K562 (cell line): ENCODE measurements around the gene EML6. TPM values are rescaled to one million over a fixed set of nuclear protein-coding genes. Genes with fewer than 3 reads are reported as not detected.

Experiments used
- L3MBTL2 ChIP-seq: fragments of 450-650 bp; IDR thresholded peaks from 2 replicates; pipeline ENCODE4 v1.6.1; 2016; ENCODE audit warnings: mild to moderate bottlenecking, moderate library complexity
- MTF1 ChIP-seq: fragments of 250-450 bp; sonication (Bioruptor Pico); IDR thresholded peaks from 2 replicates; pipeline ENCODE4 v1.9.0; 2021; ENCODE audit warnings: moderate library complexity, mild to moderate bottlenecking, inconsistent platforms, borderline replicate concordance
- SRSF3 ChIP-seq: fragments of 200-400 bp; formaldehyde crosslinking; IDR thresholded peaks from 2 replicates; pipeline ENCODE4 v1.6.1; 2016; ENCODE audit warnings: mild to moderate bottlenecking, low read length, moderate library complexity; ENCODE audit not compliant: insufficient read depth
- polyA plus RNA-seq, 8 experiments: library from polyadenylated mRNA; depleted of rRNA in 4 of 8; stranded (reverse) in 5 of 8; unstranded in 3 of 8; fragments of >200 nt; fragmentation: Nextera tagmentation in 2 of 8; fragmentation: Illumina TruSeq in 1 of 8; extraction: Ambion mirVana in 2 of 8; extraction: Trizol in 1 of 8; gene quantifications; 2 replicates each; pipeline versions ENCODE4 v1.2.1 to v1.2.3, GENCODE V29; 2011 to 2014; ENCODE audit warnings: inconsistent platforms in 1 of 8, missing spikeins in 1 of 8
- total RNA-seq, 7 experiments: library from RNA; depleted of rRNA in 6 of 7; stranded (reverse); fragments of >200 nt in 6 of 7; fragmentation: Illumina TruSeq in 2 of 7; extraction: Trizol in 2 of 7; gene quantifications; 2 replicates each; pipeline versions ENCODE4 v1.2.1 to v1.2.3, GENCODE V29; 2011 to 2021; ENCODE audit warnings: low replicate concordance in 1 of 7
- TF ChIP-seq, protein P1 (sequence below): fragments of 450-650 bp; IDR thresholded peaks from 2 replicates; pipeline ENCODE4 v1.6.1; 2016; ENCODE audit warnings: borderline replicate concordance
- TF ChIP-seq, protein P2 (sequence below): fragments of 450-650 bp; formaldehyde crosslinking; IDR thresholded peaks from 2 replicates; pipeline ENCODE4 v1.4.0; 2020; ENCODE audit warnings: mild to moderate bottlenecking, moderate library complexity
- TF ChIP-seq, protein P3 (sequence below), 2 experiments: fragments of 450-650 bp; IDR thresholded peaks; 2 replicates each; pipeline ENCODE4 v1.6.1; 2018; ENCODE audit warnings: mild to moderate bottlenecking in 2 of 2, low read depth in 1 of 2; ENCODE audit not compliant: partially characterized antibody in 2 of 2
- TF ChIP-seq, protein P4 (sequence below): sonication (generic); formaldehyde crosslinking; IDR thresholded peaks from 2 replicates; pipeline ENCODE4 v1.8.0; 2023; ENCODE audit warnings: missing genetic modification reagents, mild to moderate bottlenecking, borderline replicate concordance
- TF ChIP-seq, protein P5 (sequence below): fragments of 200-800 bp; sonication (Bioruptor generic); IDR thresholded peaks from 2 replicates; pipeline ENCODE4 v1.6.1; 2016; ENCODE audit warnings: missing genetic modification characterization, missing compliant biosample characterization

EML6 gene
- total and polyA plus RNA-seq, 9 of the 15 experiments (the other 6 are each of a cell fraction or from before 2014, with no cell fraction given), result 0.07 to 0.56 (median 0.25) TPM

GRCh38 chr2:54876764-54877163 lies 153.3 kb downstream of the EML6 start (continued):
- TF ChIP-seq, protein P1, sequence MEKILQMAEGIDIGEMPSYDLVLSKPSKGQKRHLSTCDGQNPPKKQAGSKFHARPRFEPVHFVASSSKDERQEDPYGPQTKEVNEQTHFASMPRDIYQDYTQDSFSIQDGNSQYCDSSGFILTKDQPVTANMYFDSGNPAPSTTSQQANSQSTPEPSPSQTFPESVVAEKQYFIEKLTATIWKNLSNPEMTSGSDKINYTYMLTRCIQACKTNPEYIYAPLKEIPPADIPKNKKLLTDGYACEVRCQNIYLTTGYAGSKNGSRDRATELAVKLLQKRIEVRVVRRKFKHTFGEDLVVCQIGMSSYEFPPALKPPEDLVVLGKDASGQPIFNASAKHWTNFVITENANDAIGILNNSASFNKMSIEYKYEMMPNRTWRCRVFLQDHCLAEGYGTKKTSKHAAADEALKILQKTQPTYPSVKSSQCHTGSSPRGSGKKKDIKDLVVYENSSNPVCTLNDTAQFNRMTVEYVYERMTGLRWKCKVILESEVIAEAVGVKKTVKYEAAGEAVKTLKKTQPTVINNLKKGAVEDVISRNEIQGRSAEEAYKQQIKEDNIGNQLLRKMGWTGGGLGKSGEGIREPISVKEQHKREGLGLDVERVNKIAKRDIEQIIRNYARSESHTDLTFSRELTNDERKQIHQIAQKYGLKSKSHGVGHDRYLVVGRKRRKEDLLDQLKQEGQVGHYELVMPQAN, result no peak
- TF ChIP-seq MTF1 (no peak), SRSF3 (no peak), L3MBTL2 (no peak)
- TF ChIP-seq, protein P2, sequence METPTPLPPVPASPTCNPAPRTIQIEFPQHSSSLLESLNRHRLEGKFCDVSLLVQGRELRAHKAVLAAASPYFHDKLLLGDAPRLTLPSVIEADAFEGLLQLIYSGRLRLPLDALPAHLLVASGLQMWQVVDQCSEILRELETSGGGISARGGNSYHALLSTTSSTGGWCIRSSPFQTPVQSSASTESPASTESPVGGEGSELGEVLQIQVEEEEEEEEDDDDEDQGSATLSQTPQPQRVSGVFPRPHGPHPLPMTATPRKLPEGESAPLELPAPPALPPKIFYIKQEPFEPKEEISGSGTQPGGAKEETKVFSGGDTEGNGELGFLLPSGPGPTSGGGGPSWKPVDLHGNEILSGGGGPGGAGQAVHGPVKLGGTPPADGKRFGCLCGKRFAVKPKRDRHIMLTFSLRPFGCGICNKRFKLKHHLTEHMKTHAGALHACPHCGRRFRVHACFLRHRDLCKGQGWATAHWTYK (CRISPR knock-in tag), result no peak
- TF ChIP-seq, protein P3, sequence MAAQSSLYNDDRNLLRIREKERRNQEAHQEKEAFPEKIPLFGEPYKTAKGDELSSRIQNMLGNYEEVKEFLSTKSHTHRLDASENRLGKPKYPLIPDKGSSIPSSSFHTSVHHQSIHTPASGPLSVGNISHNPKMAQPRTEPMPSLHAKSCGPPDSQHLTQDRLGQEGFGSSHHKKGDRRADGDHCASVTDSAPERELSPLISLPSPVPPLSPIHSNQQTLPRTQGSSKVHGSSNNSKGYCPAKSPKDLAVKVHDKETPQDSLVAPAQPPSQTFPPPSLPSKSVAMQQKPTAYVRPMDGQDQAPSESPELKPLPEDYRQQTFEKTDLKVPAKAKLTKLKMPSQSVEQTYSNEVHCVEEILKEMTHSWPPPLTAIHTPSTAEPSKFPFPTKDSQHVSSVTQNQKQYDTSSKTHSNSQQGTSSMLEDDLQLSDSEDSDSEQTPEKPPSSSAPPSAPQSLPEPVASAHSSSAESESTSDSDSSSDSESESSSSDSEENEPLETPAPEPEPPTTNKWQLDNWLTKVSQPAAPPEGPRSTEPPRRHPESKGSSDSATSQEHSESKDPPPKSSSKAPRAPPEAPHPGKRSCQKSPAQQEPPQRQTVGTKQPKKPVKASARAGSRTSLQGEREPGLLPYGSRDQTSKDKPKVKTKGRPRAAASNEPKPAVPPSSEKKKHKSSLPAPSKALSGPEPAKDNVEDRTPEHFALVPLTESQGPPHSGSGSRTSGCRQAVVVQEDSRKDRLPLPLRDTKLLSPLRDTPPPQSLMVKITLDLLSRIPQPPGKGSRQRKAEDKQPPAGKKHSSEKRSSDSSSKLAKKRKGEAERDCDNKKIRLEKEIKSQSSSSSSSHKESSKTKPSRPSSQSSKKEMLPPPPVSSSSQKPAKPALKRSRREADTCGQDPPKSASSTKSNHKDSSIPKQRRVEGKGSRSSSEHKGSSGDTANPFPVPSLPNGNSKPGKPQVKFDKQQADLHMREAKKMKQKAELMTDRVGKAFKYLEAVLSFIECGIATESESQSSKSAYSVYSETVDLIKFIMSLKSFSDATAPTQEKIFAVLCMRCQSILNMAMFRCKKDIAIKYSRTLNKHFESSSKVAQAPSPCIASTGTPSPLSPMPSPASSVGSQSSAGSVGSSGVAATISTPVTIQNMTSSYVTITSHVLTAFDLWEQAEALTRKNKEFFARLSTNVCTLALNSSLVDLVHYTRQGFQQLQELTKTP (IDR thresholded peaks at IDR 0.05; ENCODE audit: low read depth in 1 of 2, partially characterized antibody in 2 of 2), result no peak
- TF ChIP-seq, protein P4, sequence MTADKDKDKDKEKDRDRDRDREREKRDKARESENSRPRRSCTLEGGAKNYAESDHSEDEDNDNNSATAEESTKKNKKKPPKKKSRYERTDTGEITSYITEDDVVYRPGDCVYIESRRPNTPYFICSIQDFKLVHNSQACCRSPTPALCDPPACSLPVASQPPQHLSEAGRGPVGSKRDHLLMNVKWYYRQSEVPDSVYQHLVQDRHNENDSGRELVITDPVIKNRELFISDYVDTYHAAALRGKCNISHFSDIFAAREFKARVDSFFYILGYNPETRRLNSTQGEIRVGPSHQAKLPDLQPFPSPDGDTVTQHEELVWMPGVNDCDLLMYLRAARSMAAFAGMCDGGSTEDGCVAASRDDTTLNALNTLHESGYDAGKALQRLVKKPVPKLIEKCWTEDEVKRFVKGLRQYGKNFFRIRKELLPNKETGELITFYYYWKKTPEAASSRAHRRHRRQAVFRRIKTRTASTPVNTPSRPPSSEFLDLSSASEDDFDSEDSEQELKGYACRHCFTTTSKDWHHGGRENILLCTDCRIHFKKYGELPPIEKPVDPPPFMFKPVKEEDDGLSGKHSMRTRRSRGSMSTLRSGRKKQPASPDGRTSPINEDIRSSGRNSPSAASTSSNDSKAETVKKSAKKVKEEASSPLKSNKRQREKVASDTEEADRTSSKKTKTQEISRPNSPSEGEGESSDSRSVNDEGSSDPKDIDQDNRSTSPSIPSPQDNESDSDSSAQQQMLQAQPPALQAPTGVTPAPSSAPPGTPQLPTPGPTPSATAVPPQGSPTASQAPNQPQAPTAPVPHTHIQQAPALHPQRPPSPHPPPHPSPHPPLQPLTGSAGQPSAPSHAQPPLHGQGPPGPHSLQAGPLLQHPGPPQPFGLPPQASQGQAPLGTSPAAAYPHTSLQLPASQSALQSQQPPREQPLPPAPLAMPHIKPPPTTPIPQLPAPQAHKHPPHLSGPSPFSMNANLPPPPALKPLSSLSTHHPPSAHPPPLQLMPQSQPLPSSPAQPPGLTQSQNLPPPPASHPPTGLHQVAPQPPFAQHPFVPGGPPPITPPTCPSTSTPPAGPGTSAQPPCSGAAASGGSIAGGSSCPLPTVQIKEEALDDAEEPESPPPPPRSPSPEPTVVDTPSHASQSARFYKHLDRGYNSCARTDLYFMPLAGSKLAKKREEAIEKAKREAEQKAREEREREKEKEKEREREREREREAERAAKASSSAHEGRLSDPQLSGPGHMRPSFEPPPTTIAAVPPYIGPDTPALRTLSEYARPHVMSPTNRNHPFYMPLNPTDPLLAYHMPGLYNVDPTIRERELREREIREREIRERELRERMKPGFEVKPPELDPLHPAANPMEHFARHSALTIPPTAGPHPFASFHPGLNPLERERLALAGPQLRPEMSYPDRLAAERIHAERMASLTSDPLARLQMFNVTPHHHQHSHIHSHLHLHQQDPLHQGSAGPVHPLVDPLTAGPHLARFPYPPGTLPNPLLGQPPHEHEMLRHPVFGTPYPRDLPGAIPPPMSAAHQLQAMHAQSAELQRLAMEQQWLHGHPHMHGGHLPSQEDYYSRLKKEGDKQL (CRISPR knock-in tag), result no peak
- TF ChIP-seq, protein P5, sequence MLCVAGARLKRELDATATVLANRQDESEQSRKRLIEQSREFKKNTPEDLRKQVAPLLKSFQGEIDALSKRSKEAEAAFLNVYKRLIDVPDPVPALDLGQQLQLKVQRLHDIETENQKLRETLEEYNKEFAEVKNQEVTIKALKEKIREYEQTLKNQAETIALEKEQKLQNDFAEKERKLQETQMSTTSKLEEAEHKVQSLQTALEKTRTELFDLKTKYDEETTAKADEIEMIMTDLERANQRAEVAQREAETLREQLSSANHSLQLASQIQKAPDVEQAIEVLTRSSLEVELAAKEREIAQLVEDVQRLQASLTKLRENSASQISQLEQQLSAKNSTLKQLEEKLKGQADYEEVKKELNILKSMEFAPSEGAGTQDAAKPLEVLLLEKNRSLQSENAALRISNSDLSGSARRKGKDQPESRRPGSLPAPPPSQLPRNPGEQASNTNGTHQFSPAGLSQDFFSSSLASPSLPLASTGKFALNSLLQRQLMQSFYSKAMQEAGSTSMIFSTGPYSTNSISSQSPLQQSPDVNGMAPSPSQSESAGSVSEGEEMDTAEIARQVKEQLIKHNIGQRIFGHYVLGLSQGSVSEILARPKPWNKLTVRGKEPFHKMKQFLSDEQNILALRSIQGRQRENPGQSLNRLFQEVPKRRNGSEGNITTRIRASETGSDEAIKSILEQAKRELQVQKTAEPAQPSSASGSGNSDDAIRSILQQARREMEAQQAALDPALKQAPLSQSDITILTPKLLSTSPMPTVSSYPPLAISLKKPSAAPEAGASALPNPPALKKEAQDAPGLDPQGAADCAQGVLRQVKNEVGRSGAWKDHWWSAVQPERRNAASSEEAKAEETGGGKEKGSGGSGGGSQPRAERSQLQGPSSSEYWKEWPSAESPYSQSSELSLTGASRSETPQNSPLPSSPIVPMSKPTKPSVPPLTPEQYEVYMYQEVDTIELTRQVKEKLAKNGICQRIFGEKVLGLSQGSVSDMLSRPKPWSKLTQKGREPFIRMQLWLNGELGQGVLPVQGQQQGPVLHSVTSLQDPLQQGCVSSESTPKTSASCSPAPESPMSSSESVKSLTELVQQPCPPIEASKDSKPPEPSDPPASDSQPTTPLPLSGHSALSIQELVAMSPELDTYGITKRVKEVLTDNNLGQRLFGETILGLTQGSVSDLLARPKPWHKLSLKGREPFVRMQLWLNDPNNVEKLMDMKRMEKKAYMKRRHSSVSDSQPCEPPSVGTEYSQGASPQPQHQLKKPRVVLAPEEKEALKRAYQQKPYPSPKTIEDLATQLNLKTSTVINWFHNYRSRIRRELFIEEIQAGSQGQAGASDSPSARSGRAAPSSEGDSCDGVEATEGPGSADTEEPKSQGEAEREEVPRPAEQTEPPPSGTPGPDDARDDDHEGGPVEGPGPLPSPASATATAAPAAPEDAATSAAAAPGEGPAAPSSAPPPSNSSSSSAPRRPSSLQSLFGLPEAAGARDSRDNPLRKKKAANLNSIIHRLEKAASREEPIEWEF (CRISPR knock-in tag), result no peak
